ENCODE measurements around the gene FGD5. TPM values are rescaled to one million over a fixed set of nuclear protein-coding genes. Genes with fewer than 3 reads are reported as not detected.

Gene FGD5
- total RNA-seq, 1 donor from 2014 or later: 0.22 TPM

GRCh38 chr3:14920536-14920935 lies 101.8 kb downstream of the FGD5 start:
- Mint-ChIP-seq H3K4me3 (ENCODE audit: unreplicated experiment) (no peak overlapping the region), H3K4me1 (ENCODE audit: low read depth) (peaks cover 5% of the 10 kb centered on the region), H3K9me3 (ENCODE audit: low read depth) (no peaks in the 10 kb centered on the region), H3K27ac (ENCODE audit: unreplicated experiment) (no peak overlapping the region), H3K27me3 (ENCODE audit: low read depth) (peaks cover 21% of the 10 kb centered on the region), H3K36me3 (ENCODE audit: low read depth) (no peaks in the 10 kb centered on the region)
- DNase-seq (ENCODE audit: low spot score): no peak
- TF ChIP-seq, protein P1, sequence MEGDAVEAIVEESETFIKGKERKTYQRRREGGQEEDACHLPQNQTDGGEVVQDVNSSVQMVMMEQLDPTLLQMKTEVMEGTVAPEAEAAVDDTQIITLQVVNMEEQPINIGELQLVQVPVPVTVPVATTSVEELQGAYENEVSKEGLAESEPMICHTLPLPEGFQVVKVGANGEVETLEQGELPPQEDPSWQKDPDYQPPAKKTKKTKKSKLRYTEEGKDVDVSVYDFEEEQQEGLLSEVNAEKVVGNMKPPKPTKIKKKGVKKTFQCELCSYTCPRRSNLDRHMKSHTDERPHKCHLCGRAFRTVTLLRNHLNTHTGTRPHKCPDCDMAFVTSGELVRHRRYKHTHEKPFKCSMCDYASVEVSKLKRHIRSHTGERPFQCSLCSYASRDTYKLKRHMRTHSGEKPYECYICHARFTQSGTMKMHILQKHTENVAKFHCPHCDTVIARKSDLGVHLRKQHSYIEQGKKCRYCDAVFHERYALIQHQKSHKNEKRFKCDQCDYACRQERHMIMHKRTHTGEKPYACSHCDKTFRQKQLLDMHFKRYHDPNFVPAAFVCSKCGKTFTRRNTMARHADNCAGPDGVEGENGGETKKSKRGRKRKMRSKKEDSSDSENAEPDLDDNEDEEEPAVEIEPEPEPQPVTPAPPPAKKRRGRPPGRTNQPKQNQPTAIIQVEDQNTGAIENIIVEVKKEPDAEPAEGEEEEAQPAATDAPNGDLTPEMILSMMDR (IDR thresholded peaks at IDR 0.05): no peak

- DNase-seq (ENCODE audit: low spot score): no peak
- Mint-ChIP-seq H3K36me3 (ENCODE audit: low read depth) (no peaks in the 10 kb centered on the region), H3K27me3 (ENCODE audit: low read depth) (peaks cover 18% of the 10 kb centered on the region), H3K4me3 (ENCODE audit: unreplicated experiment) (no peak overlapping the region), H3K9me3 (ENCODE audit: low read depth) (no peaks in the 10 kb centered on the region), H3K27ac (ENCODE audit: unreplicated experiment) (no peak overlapping the region), H3K4me1 (ENCODE audit: low read depth) (peaks cover 5% of the 10 kb centered on the region)
- TF ChIP-seq, protein P1 (IDR thresholded peaks at IDR 0.05): peak; percentile 99
These were observed 102.4 kb downstream of the FGD5 start for GRCh38 chr3:14921034-14921616.

DNA sequence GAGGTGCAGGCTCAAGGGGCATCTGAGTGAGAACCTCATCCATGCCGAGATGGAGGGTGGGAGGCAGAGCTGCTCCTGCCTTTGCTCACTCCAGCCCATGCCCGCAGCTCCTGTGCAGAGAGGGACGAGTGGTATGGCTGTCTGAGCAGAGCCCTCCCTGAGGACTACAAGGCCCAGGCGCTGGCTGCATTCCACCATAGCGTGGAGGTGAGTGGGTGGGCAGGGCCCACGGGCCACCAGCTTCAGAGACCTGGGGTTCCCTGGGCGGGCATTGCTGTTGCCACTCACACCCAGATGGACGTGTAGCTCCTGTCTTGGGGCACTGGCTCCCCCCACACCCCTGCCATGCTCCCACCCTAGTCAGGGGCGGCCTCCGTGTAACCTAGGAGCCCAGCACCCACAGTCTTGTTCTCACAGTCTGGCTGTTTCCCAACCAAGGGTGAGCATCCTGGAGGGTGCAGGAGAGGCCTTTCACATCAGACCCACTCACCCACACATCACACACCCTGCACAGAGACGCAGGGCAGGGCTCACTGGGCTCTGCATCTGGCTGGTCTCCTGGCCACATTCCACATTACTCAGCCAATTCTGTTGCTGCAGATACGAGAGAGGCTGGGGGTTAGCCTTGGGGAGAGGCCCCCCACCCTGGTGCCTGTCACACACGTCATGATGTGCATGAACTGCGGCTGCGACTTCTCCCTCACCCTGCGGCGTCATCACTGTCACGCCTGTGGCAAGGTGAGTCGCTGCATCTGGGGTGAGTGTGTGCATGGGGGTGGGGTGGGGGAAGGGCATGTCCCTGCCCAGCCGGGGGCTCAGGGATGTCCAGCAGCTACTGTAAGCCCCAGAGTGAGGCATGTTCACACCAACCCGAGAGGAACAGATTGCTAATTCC lies 103.3 kb downstream of the FGD5 start:
- peaks cover 5% of the 10 kb centered on the region for H3K4me1 Mint-ChIP-seq (ENCODE audit: low read depth)

GRCh38 chr3:14922863-14923262 lies 104.1 kb downstream of the FGD5 start:
- peaks cover 5% of the 10 kb centered on the region for H3K27me3 Mint-ChIP-seq (ENCODE audit: low read depth)
- no peaks in the 10 kb centered on the region for H3K9me3 Mint-ChIP-seq (ENCODE audit: low read depth)
- no peak for DNase-seq (ENCODE audit: low spot score)
- TF ChIP-seq, protein P1 (IDR thresholded peaks at IDR 0.05): no peak
- H3K4me3 Mint-ChIP-seq (ENCODE audit: unreplicated experiment): no peak overlapping the region
- peaks cover 5% of the 10 kb centered on the region for H3K4me1 Mint-ChIP-seq (ENCODE audit: low read depth)
- H3K36me3 Mint-ChIP-seq (ENCODE audit: low read depth): no peaks in the 10 kb centered on the region
- H3K27ac Mint-ChIP-seq (ENCODE audit: unreplicated experiment): no peak overlapping the region

More for the DNA sequence above, 103.3 kb downstream of the FGD5 start:
- no peak overlapping the region for H3K27ac Mint-ChIP-seq (ENCODE audit: unreplicated experiment)
- no peak overlapping the region for H3K4me3 Mint-ChIP-seq (ENCODE audit: unreplicated experiment)
- TF ChIP-seq, protein P1 (IDR thresholded peaks at IDR 0.05): no peak
- DNase-seq (ENCODE audit: low spot score): no peak
- no peaks in the 10 kb centered on the region for H3K9me3 Mint-ChIP-seq (ENCODE audit: low read depth)
- no peaks in the 10 kb centered on the region for H3K36me3 Mint-ChIP-seq (ENCODE audit: low read depth)
- H3K27me3 Mint-ChIP-seq (ENCODE audit: low read depth): peaks cover 12% of the 10 kb centered on the region

DNA sequence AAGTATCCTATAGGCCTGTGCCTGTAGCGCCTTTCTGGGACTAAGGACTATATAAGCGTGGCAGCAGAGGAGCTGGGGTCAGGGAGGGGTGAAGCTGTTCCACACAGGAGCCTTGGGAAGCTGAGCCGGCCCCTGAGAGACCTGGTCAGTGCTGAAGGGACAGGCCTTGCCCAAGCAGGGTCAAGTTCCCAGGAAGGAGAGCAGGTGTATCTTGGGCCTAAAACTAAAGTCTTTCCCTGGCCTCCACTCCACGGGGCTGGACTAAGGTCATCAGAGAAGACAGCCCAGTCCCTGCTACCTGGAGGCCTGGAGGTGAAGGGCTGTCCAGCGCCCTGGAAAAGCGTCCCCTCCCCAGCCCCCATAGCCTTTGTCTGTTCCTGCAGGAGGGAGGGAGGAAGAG lies 104.7 kb downstream of the FGD5 start:
- Mint-ChIP-seq H3K4me3 (ENCODE audit: unreplicated experiment) (no peak overlapping the region), H3K4me1 (ENCODE audit: low read depth) (peaks cover 5% of the 10 kb centered on the region), H3K9me3 (ENCODE audit: low read depth) (no peaks in the 10 kb centered on the region), H3K36me3 (ENCODE audit: low read depth) (no peaks in the 10 kb centered on the region), H3K27me3 (ENCODE audit: low read depth) (no peaks in the 10 kb centered on the region), H3K27ac (ENCODE audit: unreplicated experiment) (no peak overlapping the region)
- TF ChIP-seq, protein P1 (IDR thresholded peaks at IDR 0.05): no peak
- no peak for DNase-seq (ENCODE audit: low spot score)
